Measurements from ENCODE around the gene ANGPTL7. TPM values are rescaled to one million over a fixed set of nuclear protein-coding genes. Genes with fewer than 3 reads are reported as not detected.

Gene ANGPTL7
- total RNA-seq, 3 donors from 2014 or later: 0.72 to 1.8 TPM; not detected in 1

DNA sequence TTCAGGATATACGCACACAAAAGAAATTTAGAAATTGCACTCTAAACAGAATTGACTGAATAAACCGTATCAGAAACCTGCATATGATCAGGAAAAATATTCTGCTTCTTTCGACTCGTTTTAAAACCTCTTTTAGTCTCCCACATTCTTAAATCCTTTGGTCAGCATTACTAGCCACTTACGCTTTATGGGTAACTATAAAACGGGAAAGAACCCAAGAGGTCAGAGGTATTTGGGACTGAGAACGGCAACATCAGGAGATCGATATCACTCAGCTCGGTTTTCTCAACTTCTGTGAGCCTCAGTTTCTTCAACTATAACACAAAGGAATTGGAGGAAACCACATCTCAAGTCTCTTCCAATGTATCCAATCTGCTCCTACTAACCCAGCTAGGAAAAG lies 36.4 kb upstream of the ANGPTL7 start:
- no peaks in the 10 kb centered on the region for H3K4me1 ChIP-seq (ENCODE audit: low read depth)
- ATAC-seq (no peak), DNase-seq (no peak)
- TF ChIP-seq, protein P1, sequence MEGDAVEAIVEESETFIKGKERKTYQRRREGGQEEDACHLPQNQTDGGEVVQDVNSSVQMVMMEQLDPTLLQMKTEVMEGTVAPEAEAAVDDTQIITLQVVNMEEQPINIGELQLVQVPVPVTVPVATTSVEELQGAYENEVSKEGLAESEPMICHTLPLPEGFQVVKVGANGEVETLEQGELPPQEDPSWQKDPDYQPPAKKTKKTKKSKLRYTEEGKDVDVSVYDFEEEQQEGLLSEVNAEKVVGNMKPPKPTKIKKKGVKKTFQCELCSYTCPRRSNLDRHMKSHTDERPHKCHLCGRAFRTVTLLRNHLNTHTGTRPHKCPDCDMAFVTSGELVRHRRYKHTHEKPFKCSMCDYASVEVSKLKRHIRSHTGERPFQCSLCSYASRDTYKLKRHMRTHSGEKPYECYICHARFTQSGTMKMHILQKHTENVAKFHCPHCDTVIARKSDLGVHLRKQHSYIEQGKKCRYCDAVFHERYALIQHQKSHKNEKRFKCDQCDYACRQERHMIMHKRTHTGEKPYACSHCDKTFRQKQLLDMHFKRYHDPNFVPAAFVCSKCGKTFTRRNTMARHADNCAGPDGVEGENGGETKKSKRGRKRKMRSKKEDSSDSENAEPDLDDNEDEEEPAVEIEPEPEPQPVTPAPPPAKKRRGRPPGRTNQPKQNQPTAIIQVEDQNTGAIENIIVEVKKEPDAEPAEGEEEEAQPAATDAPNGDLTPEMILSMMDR (IDR thresholded peaks at IDR 0.05): no peak
- intact Hi-C loops (cut with DNase I, micrococcal nuclease): no loop called here
- no peaks in the 10 kb centered on the region for H3K36me3 ChIP-seq (ENCODE audit: low read depth)
- no peaks in the 10 kb centered on the region for H3K9me3 ChIP-seq
- no peak overlapping the region for H3K4me3 ChIP-seq

DNA sequence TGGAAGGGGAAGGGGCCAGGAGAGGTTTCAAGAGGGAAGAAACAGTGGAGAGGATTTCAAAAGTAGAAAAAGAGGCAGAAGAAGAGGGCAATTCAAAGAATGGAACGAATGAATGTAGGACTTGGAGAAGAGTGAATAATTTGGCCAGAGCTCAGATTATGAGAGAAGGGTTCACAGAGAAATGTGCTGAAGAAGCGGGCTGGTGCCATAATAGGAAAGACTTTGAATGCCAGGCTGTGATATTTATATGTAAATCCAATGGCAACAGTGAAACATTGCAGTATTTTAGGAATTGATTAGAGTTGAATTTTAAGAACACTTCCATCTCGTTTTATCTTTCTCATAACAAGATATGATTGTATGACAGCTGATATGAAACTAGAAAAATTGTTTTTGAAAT lies 36.0 kb upstream of the ANGPTL7 start:
- no peaks in the 10 kb centered on the region for H3K36me3 ChIP-seq (ENCODE audit: low read depth)
- TF ChIP-seq, protein P1 (IDR thresholded peaks at IDR 0.05): no peak

DNA sequence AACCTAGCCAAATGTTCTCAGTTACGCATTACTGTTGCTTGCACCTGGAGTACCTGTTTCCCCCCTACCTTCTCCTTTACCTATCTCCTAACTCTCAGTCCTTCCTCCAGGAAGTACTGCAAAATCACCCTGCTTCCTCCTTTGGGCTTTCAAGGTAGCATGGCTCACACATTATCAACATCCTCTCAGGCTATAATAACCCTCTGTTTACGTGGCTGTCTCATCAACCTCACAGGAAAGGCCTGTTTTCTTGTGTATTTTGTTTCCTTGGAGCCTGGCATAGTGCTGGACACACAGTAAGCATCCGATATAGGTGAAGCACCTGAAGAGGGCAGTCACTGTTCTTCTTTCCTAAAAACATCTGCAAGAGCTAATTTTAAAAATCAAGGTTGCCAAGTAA lies 32.7 kb upstream of the ANGPTL7 start:
- intact Hi-C loops (cut with DNase I, micrococcal nuclease): no loop called here
- Histone ChIP-seq H3K4me3 (no peak overlapping the region), H3K9me3 (no peaks in the 10 kb centered on the region), H3K4me1 (ENCODE audit: low read depth) (no peaks in the 10 kb centered on the region), H3K36me3 (ENCODE audit: low read depth) (no peaks in the 10 kb centered on the region)
- TF ChIP-seq, protein P1 (IDR thresholded peaks at IDR 0.05): no peak
- no peak for DNase-seq
- peak; percentile 65 for ATAC-seq

More for the DNA sequence above, 36.0 kb upstream of the ANGPTL7 start:
- no peaks in the 10 kb centered on the region for H3K9me3 ChIP-seq
- intact Hi-C loops (cut with DNase I, micrococcal nuclease): no loop called here
- ATAC-seq (no peak), DNase-seq (no peak)
- no peak overlapping the region for H3K4me3 ChIP-seq
- no peaks in the 10 kb centered on the region for H3K4me1 ChIP-seq (ENCODE audit: low read depth)

DNA sequence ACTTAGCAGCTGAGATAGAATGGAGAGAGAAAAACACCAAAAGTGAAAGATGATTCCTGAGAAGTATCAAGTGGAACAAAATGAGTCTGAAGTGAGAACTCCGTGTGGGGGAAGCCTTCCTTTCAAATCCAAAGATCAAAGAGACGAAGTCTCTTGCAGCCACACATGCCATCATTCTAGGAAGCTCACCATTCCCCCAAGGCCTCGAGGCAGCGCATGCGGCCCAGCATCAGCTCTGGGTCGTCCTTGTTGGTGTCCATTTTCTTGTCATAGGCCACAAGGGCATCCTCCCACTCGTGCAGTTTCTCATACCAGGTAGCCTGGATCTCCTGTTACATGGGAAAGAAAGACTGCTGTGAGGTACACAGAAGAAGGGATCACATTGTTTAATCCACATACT lies 32.2 kb upstream of the ANGPTL7 start:
- no peak for DNase-seq
- no peak for ATAC-seq
- H3K36me3 ChIP-seq (ENCODE audit: low read depth): no peaks in the 10 kb centered on the region
- intact Hi-C loops (cut with DNase I, micrococcal nuclease): no loop called here
- TF ChIP-seq, protein P1 (IDR thresholded peaks at IDR 0.05): no peak
- no peaks in the 10 kb centered on the region for H3K4me1 ChIP-seq (ENCODE audit: low read depth)
- H3K4me3 ChIP-seq: no peak overlapping the region
- H3K9me3 ChIP-seq: no peaks in the 10 kb centered on the region

DNA sequence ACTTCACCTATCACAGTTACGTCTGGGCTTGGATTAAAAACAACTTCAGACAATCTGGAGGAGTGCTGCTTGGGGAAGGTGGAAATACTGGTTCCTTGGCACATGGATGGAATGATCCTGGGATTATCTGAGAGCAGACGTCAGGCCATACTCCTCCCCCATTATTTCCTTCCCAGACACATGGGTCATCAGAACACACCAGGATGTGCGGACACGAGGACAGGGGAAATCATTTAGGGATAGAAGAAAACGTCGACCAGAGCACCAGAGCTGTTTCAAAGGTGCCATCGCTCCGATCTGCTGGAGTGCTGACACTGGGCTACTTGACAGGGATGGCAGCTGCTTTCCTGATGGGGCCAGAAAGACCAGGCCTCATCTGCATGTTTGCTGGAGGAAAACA lies 31.8 kb upstream of the ANGPTL7 start:
- TF ChIP-seq, protein P1 (IDR thresholded peaks at IDR 0.05): no peak

DNA sequence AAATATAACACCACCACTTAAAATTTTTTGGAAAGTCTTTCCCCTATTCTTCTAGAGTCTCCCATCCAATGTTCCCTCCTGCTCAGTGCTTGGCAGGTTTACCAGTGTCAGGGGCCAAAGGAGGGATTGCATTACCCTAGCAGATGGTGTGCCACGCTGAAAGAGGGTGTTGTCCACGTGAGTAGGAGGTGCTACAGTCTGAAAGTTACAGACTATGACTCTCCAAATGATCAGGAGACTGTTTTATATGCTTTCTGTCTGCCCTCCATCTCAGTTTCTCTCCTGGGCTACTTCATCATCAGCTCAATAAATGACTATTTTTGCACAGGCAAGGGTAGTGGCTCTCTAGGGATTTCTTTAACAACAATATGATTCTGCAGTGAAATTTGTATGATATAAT lies 31.3 kb upstream of the ANGPTL7 start:
- no peaks in the 10 kb centered on the region for H3K4me1 ChIP-seq (ENCODE audit: low read depth)
- intact Hi-C loops (cut with DNase I, micrococcal nuclease): no loop called here
- TF ChIP-seq, protein P1 (IDR thresholded peaks at IDR 0.05): no peak
- peak; percentile 36 for ATAC-seq
- H3K4me3 ChIP-seq: no peak overlapping the region
- no peaks in the 10 kb centered on the region for H3K36me3 ChIP-seq (ENCODE audit: low read depth)
- H3K9me3 ChIP-seq: no peaks in the 10 kb centered on the region
- DNase-seq: no peak

More for the DNA sequence above, 31.8 kb upstream of the ANGPTL7 start:
- Histone ChIP-seq H3K9me3 (no peaks in the 10 kb centered on the region), H3K36me3 (ENCODE audit: low read depth) (no peaks in the 10 kb centered on the region), H3K4me3 (no peak overlapping the region), H3K4me1 (ENCODE audit: low read depth) (no peaks in the 10 kb centered on the region)
- intact Hi-C loops (cut with DNase I, micrococcal nuclease): no loop called here
- ATAC-seq: no peak
- no peak for DNase-seq

Data from mucosa of descending colon (tissue), 3 donors.